ENCODE measurements around the gene PTPRB. TPM values are rescaled to one million over a fixed set of nuclear protein-coding genes. Genes with fewer than 3 reads are reported as not detected.

PTPRB gene
- total and polyA plus RNA-seq, 2 of the 8 experiments (the other 6 are each of a cell fraction or from before 2014, with no cell fraction given): 0.36 to 0.58 TPM

- Histone ChIP-seq H3K23me2 (ENCODE audit: low read depth, low read length) (no peaks in the 10 kb centered on the region), H3K4me1 (replicated peaks in 1 of 4; ENCODE audit: control insufficient read depth in 3 of 4, insufficient read depth in 4 of 4, low read length in 3 of 4) (peaks cover 0 to 5% (median 3%) of the 10 kb centered on the region in 4 experiments; a peak in 1 of 7 replicates), H3K27me3 (replicated peaks in 1 of 4; ENCODE audit: control insufficient read depth in 3 of 4, extremely low read depth in 1 of 4, insufficient read depth in 3 of 4, low read length in 3 of 4) (no peaks in the 10 kb centered on the region), H3K27ac (ENCODE audit: low read depth, low read length) (no peak overlapping the region), H3K4me2 (ENCODE audit: insufficient read depth in 1 of 2, low read depth in 2 of 2, low read length in 2 of 2) (no peak overlapping the region), H3K4me3 (ENCODE audit: extremely low read depth in 1 of 4, insufficient read depth in 2 of 4, low read depth in 3 of 4, low read length in 4 of 4) (no peak overlapping the region), H3K4ac (replicated peaks; ENCODE audit: insufficient read length, low read depth, low read length) (no peak overlapping the region), H2BK120ac (replicated peaks; ENCODE audit: low read depth, low read length) (no peak overlapping the region), H3K18ac (ENCODE audit: extremely low read depth, low read length) (no peak overlapping the region), H2AK5ac (ENCODE audit: low read depth, low read length) (no peak overlapping the region), H3K23ac (ENCODE audit: insufficient read length) (no peak overlapping the region), H2BK12ac (ENCODE audit: low read depth, low read length) (0 out of 2 replicates have a peak overlapping the region, but pooled peaks have one; percentile 21), H3K14ac (ENCODE audit: insufficient read length) (no peak overlapping the region), H4K5ac (ENCODE audit: insufficient read length, low read depth, low read length) (no peak overlapping the region), H4K8ac (ENCODE audit: extremely low read depth, insufficient read depth, low read length) (no peak overlapping the region), H3K9ac (replicated peaks in 1 of 4; ENCODE audit: extremely low read depth in 1 of 4, low read depth in 3 of 4, low read length in 3 of 4) (no peak overlapping the region), H4K20me1 (replicated peaks in 1 of 2; ENCODE audit: control insufficient read depth in 1 of 2, insufficient read depth in 2 of 2, low read length in 2 of 2) (no peaks in the 10 kb centered on the region), H2AFZ (ENCODE audit: low read length) (no peak overlapping the region), H3K9me3 (ENCODE audit: insufficient read depth in 2 of 2, low read depth in 1 of 2, low read length in 1 of 2) (no peaks in the 10 kb centered on the region), H4K91ac (replicated peaks; ENCODE audit: insufficient read length, low read length) (no peak overlapping the region), H2BK5ac (ENCODE audit: low read depth, low read length) (no peak overlapping the region), H3K56ac (replicated peaks; ENCODE audit: insufficient read length, low read depth, low read length) (no peak overlapping the region), H2BK20ac (ENCODE audit: low read length) (no peak overlapping the region), H3K36me3 (ENCODE audit: control insufficient read depth in 2 of 4, insufficient read depth in 4 of 4, low read length in 3 of 4) (no peaks in the 10 kb centered on the region), H3K79me1 (ENCODE audit: low read depth, low read length) (no peaks in the 10 kb centered on the region), H2BK15ac (ENCODE audit: low read length) (no peak overlapping the region), H3K79me2 (ENCODE audit: control insufficient read depth in 1 of 2, insufficient read depth in 2 of 2, low read length in 2 of 2) (no peaks in the 10 kb centered on the region)
- FAIRE-seq (no peak), DNase-seq (ENCODE audit: low read depth in 1 of 2, low spot score in 2 of 2) (no peak)
- CTCF ChIA-PET (ENCODE audit: partially characterized antibody): interaction anchor here (1.0 kb wide), 2 partner anchors 48 to 64 kb away, joined by 3 read pairs; no protein-coding TSS in a partner anchor
- POLR2A ChIA-PET (ENCODE audit: partially characterized antibody): no interaction called here
- WGBS, 2 experiments (ENCODE audit: extremely low coverage in 1 of 2, insufficient coverage in 1 of 2, insufficient read length in 1 of 2, insufficient replicate concordance in 2 of 2, low coverage in 1 of 2, low lambda C conversion rate in 2 of 2, missing lambda C conversion rate in 1 of 2): 98% methylated on average over 2 of the region's 2 CpGs; no CpG with 5 or more reads in 1 of the 2 experiments
- no peak for TF ChIP-seq YY1 (IDR thresholded peaks at IDR 0.05; ENCODE audit: low read depth, low read length)
- no peak for TF ChIP-seq SAP30 (IDR thresholded peaks at IDR 0.05; ENCODE audit: insufficient read depth, insufficient replicate concordance, low read length)
- TF ChIP-seq RNF2 (IDR thresholded peaks at IDR 0.05; ENCODE audit: borderline replicate concordance, low read depth, low read length, missing control alignments, poor library complexity, severe bottlenecking): no peak
Measured at GRCh38 chr12:70686299-70686698, 49.1 kb upstream of the PTPRB start.

Measured in H1 (cell line).